GM21717 (cell line): Measurements from ENCODE around the gene OS9.

ENCODE experiments used
- ATAC-seq: cut with Tn5 transposase; IDR thresholded peaks from one replicate; pipeline ENCODE4 v1.9.1; 2021; ENCODE audit warnings: mild to moderate bottlenecking, moderate library complexity; ENCODE audit not compliant: unreplicated experiment

The OS9 gene

DNA sequence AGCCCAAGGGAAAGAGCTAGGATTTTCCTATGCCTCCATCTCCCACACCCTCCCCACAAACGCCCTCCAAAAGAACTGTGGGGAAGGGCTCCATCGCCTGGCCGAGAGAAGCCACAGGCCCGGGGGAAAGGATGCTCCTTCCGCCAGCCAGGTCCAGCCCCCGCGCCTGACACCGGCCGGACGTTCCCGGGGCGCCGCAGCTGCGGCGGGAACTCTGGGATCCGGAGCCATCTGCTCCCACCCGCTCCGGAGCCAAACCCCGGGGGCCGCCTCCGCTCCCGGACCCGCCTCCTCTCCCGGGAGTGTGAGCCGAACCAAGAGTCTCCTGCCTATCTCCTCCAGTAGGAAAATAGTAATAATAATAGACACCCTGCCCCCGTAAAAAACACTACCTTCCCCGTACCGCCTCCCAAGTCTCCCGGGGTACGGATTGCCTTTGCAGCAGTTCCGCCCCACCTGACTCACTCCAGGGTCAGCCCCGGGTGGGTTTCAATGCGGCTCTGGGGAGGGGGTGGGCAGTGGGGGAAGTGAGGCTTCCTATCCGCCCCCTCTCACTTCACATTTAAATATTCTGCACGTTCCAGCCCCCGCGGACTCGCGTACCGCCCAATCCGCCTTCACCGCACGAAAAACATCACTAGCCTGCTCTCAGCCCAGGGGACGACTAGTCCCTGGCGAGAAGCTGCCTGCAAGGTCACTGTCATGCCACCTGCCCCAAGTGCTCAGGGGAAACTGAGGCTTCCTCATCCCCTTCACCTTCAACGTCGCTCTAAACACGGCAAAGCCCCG, 42.2 kb downstream of the OS9 start:
- ATAC-seq = no peak

GRCh38 chr12:57736741-57737466, 43.0 kb downstream of the OS9 start:
- no peak for ATAC-seq

DNA sequence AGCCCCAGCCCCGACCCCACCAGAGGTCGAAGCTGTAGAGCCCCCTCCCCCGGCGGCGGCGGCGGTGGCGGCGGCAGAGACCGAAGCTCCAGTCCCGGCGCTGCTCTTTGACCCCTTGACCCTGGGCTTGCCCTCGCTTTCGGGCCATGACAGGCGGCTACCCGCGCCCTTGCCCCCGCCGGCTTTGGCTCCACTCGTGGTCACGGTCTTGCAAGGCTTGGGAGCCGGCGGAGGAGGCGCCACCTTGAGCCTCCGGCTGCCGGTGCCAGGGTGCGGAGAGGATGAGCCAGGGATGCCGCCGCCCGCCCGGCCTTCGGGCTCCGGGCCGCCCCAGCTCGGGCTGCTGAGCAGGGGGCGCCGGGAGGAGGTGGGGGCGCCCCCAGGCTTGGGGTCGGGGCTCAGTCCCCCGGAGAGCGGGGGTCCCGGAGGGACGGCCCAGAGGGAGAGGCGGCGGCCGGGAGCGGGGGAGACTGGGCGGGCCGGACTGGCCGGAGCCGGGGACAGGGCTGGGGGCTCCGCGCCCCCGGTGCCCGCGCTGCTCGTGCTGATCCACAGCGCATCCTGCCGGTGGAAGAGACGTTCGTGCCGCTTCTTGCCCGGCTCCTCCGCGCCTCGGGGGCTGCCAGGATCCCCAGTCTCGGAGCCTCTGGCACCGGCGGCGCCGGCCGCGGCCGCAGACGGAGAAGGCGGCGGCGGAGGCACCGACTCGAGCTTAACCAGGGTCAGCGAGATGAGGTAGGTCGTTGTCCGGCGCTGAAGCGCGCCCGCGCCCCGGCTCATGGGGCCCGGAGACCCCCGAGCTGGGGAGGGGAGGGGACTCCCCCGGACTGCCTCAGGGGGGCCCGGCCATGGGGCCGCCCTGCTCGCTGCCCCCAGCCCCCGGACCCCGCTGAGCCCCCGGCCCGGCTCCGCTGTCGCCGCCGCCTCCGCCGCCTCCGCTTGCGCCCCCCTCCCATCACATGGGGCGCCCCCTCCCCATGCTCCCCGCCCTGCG, 43.8 kb downstream of the OS9 start:
- ATAC-seq = no peak

DNA sequence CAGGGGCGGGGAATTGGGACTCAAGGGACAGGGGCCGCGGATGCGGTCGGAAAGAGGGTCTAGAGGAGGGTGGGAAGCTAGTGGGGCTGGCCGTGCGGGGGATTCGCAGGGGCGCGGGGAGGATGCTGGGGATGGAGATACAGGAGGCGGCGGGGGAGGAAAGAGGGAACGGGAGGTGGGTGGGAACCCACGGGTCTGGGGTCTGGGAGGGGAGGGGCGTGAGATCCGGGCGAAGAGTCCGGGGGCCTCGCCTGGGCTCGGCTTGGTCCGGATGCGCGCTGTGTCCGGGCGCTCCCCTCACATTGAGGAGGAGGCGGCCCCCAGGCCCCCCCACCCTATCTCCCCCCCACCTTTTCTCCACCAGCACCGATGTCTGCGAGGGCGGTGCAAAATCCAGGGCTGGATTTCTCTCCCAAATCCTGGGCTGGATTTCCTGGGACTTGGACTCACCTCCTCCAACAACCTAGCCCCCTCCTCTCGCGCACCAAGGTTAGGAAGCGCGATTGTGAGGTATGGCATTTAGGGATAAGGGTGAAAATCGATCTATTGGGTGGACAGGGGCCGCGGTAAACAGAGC, 44.8 kb downstream of the OS9 start, which contains the start of gene AGAP2:
Gene AGAP2, minus strand, starts transcription at position 82 of the 577 bp plus-strand sequence. CDS start 496 bp downstream, outside the sequence.
- ATAC-seq = no peak

GRCh38 chr12:57739387-57739786, 45.5 kb downstream of the OS9 start:
- no peak for ATAC-seq

DNA sequence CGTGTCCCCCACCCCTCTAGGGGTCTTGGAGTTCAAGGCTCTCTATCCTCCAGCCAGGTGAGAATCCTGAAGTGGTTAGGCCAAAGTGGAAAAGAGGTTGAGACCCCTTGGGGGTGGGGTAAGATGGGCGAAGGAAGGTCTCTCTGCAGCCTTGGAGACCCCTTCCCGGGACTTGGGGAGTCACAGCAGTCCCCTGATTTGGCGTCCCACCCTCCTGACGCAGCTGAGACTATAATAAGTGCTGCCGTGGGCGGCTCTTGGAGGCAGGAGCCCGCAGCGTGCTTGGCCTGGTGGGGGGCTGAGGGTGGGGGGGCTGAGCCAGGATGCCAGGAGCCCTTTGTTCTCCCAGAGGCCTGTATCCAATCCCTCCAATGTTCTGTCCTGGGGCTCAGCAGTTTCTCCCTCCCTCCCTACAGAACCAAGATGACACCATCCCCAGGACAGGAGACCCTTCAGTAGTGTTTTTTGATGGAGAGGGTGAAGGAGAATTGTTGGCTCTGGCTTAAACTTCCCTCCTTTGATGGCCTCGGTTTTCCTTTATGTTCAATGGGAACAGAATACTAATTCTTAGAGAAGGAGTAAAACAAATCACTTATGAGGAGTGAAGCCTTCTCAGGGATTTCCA, 46.1 kb downstream of the OS9 start:
- no peak for ATAC-seq

- ATAC-seq = peak; percentile 40
Measured at GRCh38 chr12:57740656-57741412, 46.9 kb downstream of the OS9 start.

DNA sequence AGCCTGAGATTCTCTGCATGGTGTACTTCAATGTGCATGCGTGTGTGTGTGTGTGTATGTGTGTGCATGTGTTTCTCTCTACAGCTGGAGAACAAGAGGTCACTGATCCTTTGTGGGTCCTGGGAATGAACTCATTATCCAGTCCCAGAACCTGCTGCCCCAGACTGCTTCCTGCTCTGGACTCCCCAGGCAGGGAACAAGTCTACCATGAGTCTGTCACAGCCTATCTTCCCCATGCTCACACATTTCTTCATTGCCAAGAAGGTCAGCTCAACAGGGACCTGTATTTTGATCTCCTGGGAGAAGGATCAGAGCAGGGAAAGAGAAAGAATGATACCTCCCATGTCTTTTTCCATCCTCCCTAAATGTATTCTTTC, 47.5 kb downstream of the OS9 start:
- no peak for ATAC-seq

DNA sequence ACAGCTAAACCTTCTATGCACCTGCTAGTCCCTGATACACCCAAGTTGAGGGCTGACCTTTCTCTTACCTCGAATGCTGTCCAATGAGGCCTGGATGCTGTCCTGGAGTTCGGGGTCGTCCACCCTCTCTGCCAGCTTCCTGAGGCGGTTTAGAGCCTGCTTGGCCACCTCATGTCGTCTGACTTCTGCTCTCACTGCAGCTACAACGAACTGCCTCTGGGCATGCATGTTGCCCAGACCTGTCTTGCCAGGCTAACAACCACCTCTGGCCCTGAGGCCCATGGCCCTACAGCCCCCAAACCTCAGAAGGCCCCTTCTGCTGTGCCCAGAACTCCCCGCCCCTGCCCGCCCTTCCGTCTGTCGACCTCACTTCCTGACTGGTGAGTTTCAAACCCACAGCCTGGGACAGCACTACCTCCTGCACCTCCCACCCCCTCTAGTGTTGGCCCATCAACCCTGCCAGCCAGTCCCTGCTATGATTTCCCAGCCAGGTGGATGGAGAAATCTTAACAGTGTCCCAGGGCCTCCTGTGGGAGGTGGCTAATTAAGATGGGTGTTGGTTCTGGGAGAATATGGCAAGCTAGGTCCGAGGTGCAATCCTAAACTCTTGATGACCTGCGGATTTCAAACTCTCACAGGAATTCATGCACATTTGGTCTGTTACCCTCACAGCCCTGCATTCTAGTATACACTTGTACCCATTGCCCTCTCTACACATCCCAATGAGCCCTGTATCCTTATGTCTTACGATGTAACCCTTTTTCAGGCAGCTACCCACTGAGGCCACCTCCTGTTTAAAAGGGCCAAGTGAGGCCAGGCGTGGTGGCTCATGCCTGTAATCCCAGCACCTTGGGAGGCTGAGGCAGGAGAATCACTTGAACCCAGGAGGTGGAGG, 48.2 kb downstream of the OS9 start:
- peak; percentile 67 for ATAC-seq

- ATAC-seq = no peak
Measured at GRCh38 chr12:57743769-57744168, 49.8 kb downstream of the OS9 start.

- peak; percentile 31 for ATAC-seq
Measured at GRCh38 chr12:57744194-57744776, 50.4 kb downstream of the OS9 start.

DNA sequence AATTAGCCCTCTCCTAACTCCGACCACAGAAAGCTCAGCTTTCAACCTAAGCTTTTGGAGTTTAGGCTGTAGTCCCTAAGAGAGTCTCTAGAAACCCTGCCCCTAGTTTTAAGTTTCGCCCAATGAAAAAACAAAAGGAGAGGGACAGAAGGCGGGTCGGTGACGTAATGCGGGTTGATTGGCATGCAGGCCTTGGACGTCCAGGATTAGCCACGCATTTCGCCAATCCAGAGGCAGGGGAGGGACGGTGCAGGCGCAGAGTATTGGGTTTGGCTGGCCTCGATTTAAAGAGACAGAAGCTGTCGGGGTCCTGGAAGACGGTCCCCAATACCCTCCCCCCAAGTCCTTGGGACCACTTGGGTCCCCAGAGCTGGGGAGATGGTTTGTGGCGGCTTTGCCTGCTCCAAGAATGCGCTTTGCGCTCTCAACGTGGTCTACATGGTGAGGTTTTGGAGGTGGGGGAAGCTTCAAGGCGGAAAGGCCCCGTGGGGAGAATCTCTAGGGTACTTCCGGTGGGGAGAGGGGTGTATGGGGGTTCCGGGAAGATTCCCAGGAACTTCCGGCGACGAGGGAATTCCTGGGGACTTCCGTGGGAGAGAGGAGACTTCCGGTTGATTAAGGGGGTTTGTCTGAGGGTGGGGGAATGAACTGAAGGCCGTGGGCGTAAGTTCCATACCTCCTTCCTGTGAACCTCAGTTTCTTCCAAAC, 51.0 kb downstream of the OS9 start, which contains the start of gene TSPAN31:
Gene TSPAN31, plus strand, starts transcription at position 263 of the 708 bp plus-strand sequence. Its CDS starts 116 bp downstream, at position 379.
- peak; percentile 74 for ATAC-seq

DNA sequence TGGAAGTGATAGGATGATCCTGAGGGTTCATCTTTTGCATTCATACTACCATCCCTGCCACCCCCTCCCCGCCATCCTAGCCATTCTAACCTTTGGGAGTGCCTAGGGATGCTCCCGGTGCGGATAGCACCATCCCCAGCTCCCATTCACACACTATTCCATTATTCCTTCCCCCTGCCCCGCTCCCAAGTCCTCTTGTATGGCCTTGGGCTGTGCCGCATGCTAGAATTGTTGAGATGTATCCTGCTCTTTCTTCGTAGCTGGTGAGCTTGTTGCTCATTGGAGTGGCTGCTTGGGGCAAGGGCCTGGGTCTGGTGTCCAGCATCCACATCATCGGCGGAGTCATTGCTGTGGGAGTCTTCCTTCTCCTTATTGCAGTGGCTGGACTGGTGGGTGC, 51.6 kb downstream of the OS9 start:
- no peak for ATAC-seq

DNA sequence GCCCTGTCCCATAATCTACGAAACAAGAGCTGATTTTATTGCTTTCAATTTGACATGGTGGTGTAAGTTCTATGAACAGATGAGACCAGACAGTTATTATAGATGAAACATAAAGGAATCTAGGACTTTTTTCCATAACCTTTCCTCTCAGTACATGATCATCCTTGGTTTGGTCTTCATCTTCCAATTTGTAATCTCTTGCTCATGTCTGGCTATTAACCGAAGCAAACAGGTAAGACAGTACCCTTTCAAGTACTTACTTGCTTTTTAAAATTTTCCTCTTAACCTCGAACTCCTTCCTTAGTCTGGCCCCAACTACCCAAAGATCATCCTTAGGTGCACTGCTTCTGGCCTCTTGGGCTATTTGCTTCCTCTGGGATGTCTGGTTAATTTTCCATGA, 52.1 kb downstream of the OS9 start:
- no peak for ATAC-seq

- ATAC-seq = no peak
Measured at GRCh38 chr12:57749061-57749460, 55.1 kb downstream of the OS9 start.

- no peak for ATAC-seq
Measured at GRCh38 chr12:57750561-57751431, 56.9 kb downstream of the OS9 start.

- no peak for ATAC-seq
Measured at GRCh38 chr12:57751432-57751787, 57.5 kb downstream of the OS9 start.
